Upper lobe of left lung (tissue), 6 donors: ENCODE measurements around the gene TMPRSS13. TPM values are rescaled to one million over a fixed set of nuclear protein-coding genes. Genes with fewer than 3 reads are reported as not detected.

Experiments used
- ATAC-seq, 2 donors: fragments of 200-7000 bp; cut with Tn5 transposase; one replicate each; pipeline ENCODE4 v1.9.1; 2022; ENCODE audit warnings: mild to moderate bottlenecking in 2 of 2, moderate library complexity in 2 of 2; ENCODE audit not compliant: low FRiP score in 2 of 2
- DNase-seq, 2 donors: peaks; one replicate each; pipeline ENCODE4 v3.0.0-alpha.2; 2019 to 2020
- H3K27ac ChIP-seq, 4 donors: fragments of 200-600 bp; sonication (generic); one replicate each; pipeline ENCODE4 v1.5.1; 2016 to 2019
- H3K27me3 ChIP-seq, 4 donors: fragments of 200-600 bp; sonication (generic); one replicate each; pipeline ENCODE4 v1.5.1; 2017 to 2019
- H3K36me3 ChIP-seq, 4 donors: fragments of 200-600 bp; sonication (generic); one replicate each; pipeline ENCODE4 v1.5.1; 2016 to 2019
- H3K4me1 ChIP-seq, 4 donors: fragments of 200-600 bp; sonication (generic); one replicate each; pipeline ENCODE4 v1.5.1; 2018 to 2019
- H3K4me3 ChIP-seq, 4 donors: fragments of 200-600 bp; sonication (generic); one replicate each; pipeline ENCODE4 v1.5.1; 2017 to 2019; ENCODE audit warnings: mild to moderate bottlenecking in 2 of 4, moderate library complexity in 1 of 4
- H3K9me3 ChIP-seq, 4 donors: fragments of 200-600 bp; sonication (generic); one replicate each; pipeline ENCODE4 v1.5.1; 2018 to 2019
- EP300 ChIP-seq, 4 donors: sonication (generic); formaldehyde crosslinking; IDR thresholded peaks; one replicate each; pipeline ENCODE4 v1.5.1; 2017; ENCODE audit warnings: antibody characterized with exemption in 4 of 4, control low read depth in 2 of 4
- POLR2A ChIP-seq, 4 donors: fragments of 450-650 bp; IDR thresholded peaks; one replicate each; pipeline ENCODE4 v1.5.1; 2016 to 2017; ENCODE audit warnings: antibody characterized with exemption in 4 of 4, mild to moderate bottlenecking in 2 of 4
- POLR2AphosphoS5 ChIP-seq, 2 donors: sonication (generic); formaldehyde crosslinking; IDR thresholded peaks; one replicate each; pipeline ENCODE4 v1.5.1; 2017; ENCODE audit warnings: antibody characterized with exemption in 2 of 2
- WGBS, 2 donors: methylation state at CpG; one replicate each; pipeline ENCODE4 v1.1.5; 2017 to 2018; 5-methylcytosine and 5-hydroxymethylcytosine counted together
- total RNA-seq, 6 donors: library from RNA; depleted of rRNA in 4 of 6; stranded (reverse); fragments of >200 nt in 4 of 6; gene quantifications; one replicate each; pipeline versions ENCODE4 v1.1.0 to v1.2.1, GENCODE V29; 2016 to 2021
- TF ChIP-seq, protein P1 (sequence below), 6 experiments: fragments of 450-650 bp in 4 of 6; fragments of 200-600 bp in 2 of 6; sonication (generic) in 2 of 6; IDR thresholded peaks; one replicate each; pipeline ENCODE4 v1.5.1; 2016 to 2019; ENCODE audit warnings: antibody characterized with exemption in 6 of 6
- donor health status: DM: no; HTN: no; CAD: no; lungs with moderate emphysema.
- donor health status: DM: no; HTN: yes; CAD: no; lungs with severe emphysema.

TMPRSS13 gene
- total RNA-seq, 6 donors from 2014 or later, result 4.6 to 26.2 (median 6.1) TPM

GRCh38 chr11:117860139-117860538 lies 69.1 kb downstream of the TMPRSS13 start:
- peaks cover 17 to 44% (median 27%) of the 10 kb centered on the region in 4 donors for H3K4me1 ChIP-seq
- ATAC-seq (no peak), DNase-seq (no peak)
- H3K4me3 ChIP-seq, result no peak overlapping the region
- WGBS, 2 donors, result 76 to 85% methylated on average over 5 to 6 of the region's 6 CpGs
- TF ChIP-seq POLR2AphosphoS5 (IDR thresholded peaks at IDR 0.05) (no peak), EP300 (IDR thresholded peaks at IDR 0.05) (no peak), POLR2A (IDR thresholded peaks at IDR 0.05) (no peak)
- TF ChIP-seq, protein P1, sequence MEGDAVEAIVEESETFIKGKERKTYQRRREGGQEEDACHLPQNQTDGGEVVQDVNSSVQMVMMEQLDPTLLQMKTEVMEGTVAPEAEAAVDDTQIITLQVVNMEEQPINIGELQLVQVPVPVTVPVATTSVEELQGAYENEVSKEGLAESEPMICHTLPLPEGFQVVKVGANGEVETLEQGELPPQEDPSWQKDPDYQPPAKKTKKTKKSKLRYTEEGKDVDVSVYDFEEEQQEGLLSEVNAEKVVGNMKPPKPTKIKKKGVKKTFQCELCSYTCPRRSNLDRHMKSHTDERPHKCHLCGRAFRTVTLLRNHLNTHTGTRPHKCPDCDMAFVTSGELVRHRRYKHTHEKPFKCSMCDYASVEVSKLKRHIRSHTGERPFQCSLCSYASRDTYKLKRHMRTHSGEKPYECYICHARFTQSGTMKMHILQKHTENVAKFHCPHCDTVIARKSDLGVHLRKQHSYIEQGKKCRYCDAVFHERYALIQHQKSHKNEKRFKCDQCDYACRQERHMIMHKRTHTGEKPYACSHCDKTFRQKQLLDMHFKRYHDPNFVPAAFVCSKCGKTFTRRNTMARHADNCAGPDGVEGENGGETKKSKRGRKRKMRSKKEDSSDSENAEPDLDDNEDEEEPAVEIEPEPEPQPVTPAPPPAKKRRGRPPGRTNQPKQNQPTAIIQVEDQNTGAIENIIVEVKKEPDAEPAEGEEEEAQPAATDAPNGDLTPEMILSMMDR (IDR thresholded peaks at IDR 0.05), result no peak
- no peaks in the 10 kb centered on the region for H3K36me3 ChIP-seq
- no peaks in the 10 kb centered on the region for H3K9me3 ChIP-seq
- H3K27ac ChIP-seq, result peak overlapping the region in 2 of 4 donors; percentile 78 to 86
- no peaks in the 10 kb centered on the region for H3K27me3 ChIP-seq

DNA sequence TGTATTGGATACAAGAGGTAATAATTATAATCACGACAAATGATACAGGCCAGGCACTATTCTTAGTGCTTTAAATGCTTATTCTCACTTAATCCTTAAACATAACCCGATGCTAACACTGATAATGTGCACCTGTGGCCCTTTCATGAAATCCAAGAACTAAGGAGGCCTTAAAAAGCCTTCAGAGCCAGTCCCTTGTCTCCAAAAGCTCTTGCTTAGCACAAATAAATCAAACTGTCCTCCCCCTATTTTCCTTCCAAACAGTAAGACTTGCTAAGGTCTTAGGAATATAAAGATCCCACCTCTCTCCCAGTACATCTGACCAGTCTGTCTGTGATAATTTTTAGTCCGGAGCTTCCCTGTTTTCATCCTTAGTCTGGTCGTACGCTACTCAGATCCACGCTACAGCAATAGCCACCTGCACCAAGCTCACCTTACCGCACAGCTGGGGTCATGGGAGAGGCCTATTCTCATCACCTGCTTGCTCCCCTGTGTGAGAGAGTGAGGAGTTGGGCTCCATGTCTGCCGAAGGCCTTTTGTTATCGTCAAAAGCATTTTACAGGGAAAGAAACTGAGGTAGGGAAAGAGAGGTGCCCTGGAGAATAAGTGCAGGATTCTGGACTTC lies 69.6 kb downstream of the TMPRSS13 start:
- no peaks in the 10 kb centered on the region for H3K9me3 ChIP-seq
- no peaks in the 10 kb centered on the region for H3K27me3 ChIP-seq
- H3K36me3 ChIP-seq, result no peaks in the 10 kb centered on the region
- H3K4me3 ChIP-seq, result no peak overlapping the region
- H3K27ac ChIP-seq, result peak overlapping the region in 2 of 4 donors; percentile 78 to 86
- ATAC-seq (no peak), DNase-seq (no peak)
- TF ChIP-seq, protein P1 (IDR thresholded peaks at IDR 0.05), result no peak
- TF ChIP-seq POLR2A (IDR thresholded peaks at IDR 0.05), result no peak
- TF ChIP-seq POLR2AphosphoS5 (IDR thresholded peaks at IDR 0.05), result no peak
- no peak for TF ChIP-seq EP300 (IDR thresholded peaks at IDR 0.05)
- WGBS, 2 donors, result 82 to 83% methylated on average over 9 of the region's 9 CpGs
- H3K4me1 ChIP-seq, result peaks cover 19 to 44% (median 28%) of the 10 kb centered on the region in 4 donors

GRCh38 chr11:117859061-117859460 lies 70.1 kb downstream of the TMPRSS13 start:
- ATAC-seq, result no peak
- H3K4me3 ChIP-seq, result no peak overlapping the region
- 77 to 85% methylated on average over 9 to 10 of the region's 10 CpGs for WGBS, 2 donors
- no peaks in the 10 kb centered on the region for H3K9me3 ChIP-seq
- no peaks in the 10 kb centered on the region for H3K36me3 ChIP-seq
- H3K27me3 ChIP-seq, result no peaks in the 10 kb centered on the region
- no peak for TF ChIP-seq POLR2A (IDR thresholded peaks at IDR 0.05)
- no peak for TF ChIP-seq POLR2AphosphoS5 (IDR thresholded peaks at IDR 0.05)
- no peak for TF ChIP-seq EP300 (IDR thresholded peaks at IDR 0.05)
- no peak overlapping the region for H3K27ac ChIP-seq
- DNase-seq, result no peak
- H3K4me1 ChIP-seq, result peaks cover 19 to 44% (median 28%) of the 10 kb centered on the region in 4 donors

DNA sequence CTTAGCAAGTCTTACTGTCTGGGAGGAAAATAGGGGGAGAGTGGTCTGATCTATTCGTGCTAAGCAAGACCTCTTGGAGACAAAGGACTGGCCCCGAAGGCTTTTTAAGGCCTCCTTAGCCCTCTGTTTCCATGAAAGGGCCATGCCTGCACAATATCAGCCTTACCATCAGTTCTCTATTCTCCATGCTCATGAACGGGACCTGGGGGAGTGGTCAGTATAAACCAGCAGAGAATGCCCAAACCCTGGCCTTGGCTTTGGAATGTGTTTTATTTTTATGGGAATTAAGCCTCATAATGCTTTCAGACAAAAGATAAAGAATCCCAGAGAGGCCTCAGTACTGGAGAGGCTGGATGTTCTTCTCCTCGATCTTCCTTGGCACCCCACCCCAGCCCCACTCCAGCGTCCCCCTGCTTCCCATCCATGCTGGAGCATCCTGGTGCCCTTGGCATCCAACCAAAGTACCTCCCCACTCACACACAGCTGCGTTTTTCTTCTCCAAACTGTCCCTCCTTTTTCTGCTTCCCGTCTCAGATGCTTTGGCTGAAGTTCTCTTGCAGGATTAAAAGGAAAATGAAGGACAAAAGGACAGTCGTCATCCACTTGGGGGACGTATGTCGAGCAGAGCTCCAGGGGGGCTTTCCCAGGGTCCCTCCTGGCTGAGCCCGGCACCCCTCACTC lies 71.3 kb downstream of the TMPRSS13 start:
- Histone ChIP-seq H3K4me3 (no peak overlapping the region), H3K27ac (no peak overlapping the region), H3K9me3 (no peaks in the 10 kb centered on the region), H3K4me1 (peaks cover 19 to 40% (median 28%) of the 10 kb centered on the region in 4 donors), H3K27me3 (no peaks in the 10 kb centered on the region), H3K36me3 (no peaks in the 10 kb centered on the region)
- 65 to 70% methylated on average over 11 of the region's 11 CpGs for WGBS, 2 donors
- DNase-seq, result no peak
- TF ChIP-seq, protein P1 (IDR thresholded peaks at IDR 0.05), result no peak
- no peak for TF ChIP-seq EP300 (IDR thresholded peaks at IDR 0.05)
- no peak for TF ChIP-seq POLR2AphosphoS5 (IDR thresholded peaks at IDR 0.05)
- no peak for TF ChIP-seq POLR2A (IDR thresholded peaks at IDR 0.05)
- no peak for ATAC-seq

DNA sequence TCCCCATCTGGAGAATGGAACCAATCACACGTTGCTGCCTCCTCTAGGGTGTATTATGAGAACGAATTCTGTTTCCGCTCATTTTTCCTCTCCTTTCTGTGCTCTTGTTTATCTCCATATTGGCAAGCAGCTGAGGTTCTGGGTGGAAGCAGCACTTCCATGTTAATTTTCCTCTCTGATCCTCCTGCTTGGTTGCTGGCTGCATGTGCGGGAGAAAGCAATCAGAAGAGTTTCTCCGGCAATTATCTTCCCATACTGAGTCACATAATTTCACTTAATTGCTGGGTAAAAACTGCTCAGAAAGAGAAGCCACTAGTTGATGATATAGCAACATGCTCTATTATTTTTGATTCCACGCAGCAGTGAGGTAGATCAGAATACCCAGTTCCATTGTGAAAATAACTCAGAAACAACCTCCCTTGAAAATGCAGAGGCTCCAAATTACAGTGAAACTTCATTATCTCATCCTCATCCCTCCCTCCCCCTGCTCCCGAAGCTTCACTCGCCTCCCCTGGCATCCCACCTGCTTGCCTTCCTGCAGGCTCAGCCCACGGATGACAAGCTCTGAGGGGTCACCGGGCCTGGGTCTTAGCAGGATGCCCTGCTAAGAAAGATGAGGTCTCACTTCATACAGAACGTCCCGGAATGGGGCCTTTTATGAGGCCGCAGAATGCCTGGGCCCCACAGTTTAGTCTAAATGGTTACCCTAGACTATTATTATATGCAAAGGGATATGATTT lies 73.1 kb downstream of the TMPRSS13 start:
- TF ChIP-seq POLR2AphosphoS5 (IDR thresholded peaks at IDR 0.05) (no peak), POLR2A (IDR thresholded peaks at IDR 0.05) (no peak), EP300 (IDR thresholded peaks at IDR 0.05) (no peak)
- TF ChIP-seq, protein P1 (IDR thresholded peaks at IDR 0.05), result no peak
- ATAC-seq (no peak), DNase-seq (no peak)
- Histone ChIP-seq H3K4me3 (no peak overlapping the region), H3K36me3 (no peaks in the 10 kb centered on the region), H3K4me1 (peaks cover 3 to 22% (median 16%) of the 10 kb centered on the region in 4 donors), H3K9me3 (no peaks in the 10 kb centered on the region), H3K27me3 (no peaks in the 10 kb centered on the region), H3K27ac (peak overlapping the region in 1 of 4 donors; percentile 16)
- 83 to 84% methylated on average over 13 of the region's 13 CpGs for WGBS, 2 donors
